ENCODE data around the gene SMAD3.

- TF ChIP-seq, protein P1, sequence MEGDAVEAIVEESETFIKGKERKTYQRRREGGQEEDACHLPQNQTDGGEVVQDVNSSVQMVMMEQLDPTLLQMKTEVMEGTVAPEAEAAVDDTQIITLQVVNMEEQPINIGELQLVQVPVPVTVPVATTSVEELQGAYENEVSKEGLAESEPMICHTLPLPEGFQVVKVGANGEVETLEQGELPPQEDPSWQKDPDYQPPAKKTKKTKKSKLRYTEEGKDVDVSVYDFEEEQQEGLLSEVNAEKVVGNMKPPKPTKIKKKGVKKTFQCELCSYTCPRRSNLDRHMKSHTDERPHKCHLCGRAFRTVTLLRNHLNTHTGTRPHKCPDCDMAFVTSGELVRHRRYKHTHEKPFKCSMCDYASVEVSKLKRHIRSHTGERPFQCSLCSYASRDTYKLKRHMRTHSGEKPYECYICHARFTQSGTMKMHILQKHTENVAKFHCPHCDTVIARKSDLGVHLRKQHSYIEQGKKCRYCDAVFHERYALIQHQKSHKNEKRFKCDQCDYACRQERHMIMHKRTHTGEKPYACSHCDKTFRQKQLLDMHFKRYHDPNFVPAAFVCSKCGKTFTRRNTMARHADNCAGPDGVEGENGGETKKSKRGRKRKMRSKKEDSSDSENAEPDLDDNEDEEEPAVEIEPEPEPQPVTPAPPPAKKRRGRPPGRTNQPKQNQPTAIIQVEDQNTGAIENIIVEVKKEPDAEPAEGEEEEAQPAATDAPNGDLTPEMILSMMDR (tag by site-specific recombination; IDR thresholded peaks at IDR 0.05): no peak
- TF ChIP-seq, protein P2, sequence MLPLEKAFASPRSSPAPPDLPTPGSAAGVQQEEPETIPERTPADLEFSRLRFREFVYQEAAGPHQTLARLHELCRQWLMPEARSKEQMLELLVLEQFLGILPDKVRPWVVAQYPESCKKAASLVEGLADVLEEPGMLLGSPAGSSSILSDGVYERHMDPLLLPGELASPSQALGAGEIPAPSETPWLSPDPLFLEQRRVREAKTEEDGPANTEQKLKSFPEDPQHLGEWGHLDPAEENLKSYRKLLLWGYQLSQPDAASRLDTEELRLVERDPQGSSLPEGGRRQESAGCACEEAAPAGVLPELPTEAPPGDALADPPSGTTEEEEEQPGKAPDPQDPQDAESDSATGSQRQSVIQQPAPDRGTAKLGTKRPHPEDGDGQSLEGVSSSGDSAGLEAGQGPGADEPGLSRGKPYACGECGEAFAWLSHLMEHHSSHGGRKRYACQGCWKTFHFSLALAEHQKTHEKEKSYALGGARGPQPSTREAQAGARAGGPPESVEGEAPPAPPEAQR (tag by site-specific recombination; IDR thresholded peaks at IDR 0.05): no peak
- TF ChIP-seq ZNF701 (tag by site-specific recombination; IDR thresholded peaks at IDR 0.05): no peak
- no peak for TF ChIP-seq ZFP3 (tag by site-specific recombination; IDR thresholded peaks at IDR 0.05; ENCODE audit: low read depth)
- no peak for TF ChIP-seq ZBTB21 (tag by site-specific recombination; IDR thresholded peaks at IDR 0.05)
- TF ChIP-seq ZNF404 (tag by site-specific recombination; IDR thresholded peaks at IDR 0.05): no peak
- TF ChIP-seq, protein P3, sequence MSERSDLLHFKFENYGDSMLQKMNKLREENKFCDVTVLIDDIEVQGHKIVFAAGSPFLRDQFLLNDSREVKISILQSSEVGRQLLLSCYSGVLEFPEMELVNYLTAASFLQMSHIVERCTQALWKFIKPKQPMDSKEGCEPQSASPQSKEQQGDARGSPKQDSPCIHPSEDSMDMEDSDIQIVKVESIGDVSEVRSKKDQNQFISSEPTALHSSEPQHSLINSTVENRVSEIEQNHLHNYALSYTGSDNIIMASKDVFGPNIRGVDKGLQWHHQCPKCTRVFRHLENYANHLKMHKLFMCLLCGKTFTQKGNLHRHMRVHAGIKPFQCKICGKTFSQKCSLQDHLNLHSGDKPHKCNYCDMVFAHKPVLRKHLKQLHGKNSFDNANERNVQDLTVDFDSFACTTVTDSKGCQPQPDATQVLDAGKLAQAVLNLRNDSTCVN (tag by site-specific recombination; optimal IDR thresholded peaks at IDR 0.05): no peak
- TF ChIP-seq RBAK (tag by site-specific recombination; IDR thresholded peaks at IDR 0.05): no peak
These were observed 39.1 kb downstream of the SMAD3 start for GRCh38 chr15:67104510-67104909.
